ENCODE data around the gene ANKRD10.
"Not testable (repeated sequence)": the region's sequence is repeated elsewhere in the genome, so short reads cannot be mapped to it uniquely, and the experiment has no call there.

- not testable (repeated sequence) for TF ChIP-seq CTCF (IDR thresholded peaks at IDR 0.05; ENCODE audit: insufficient read depth, low read depth, low read length); EZH2 (IDR thresholded peaks at IDR 0.05; ENCODE audit: insufficient read depth, low read length)
Measured at GRCh38 chr13:110956216-110956615, 41.3 kb upstream of the ANKRD10 start.
